A673 (cell line): ENCODE data around the gene TICRR. TPM values are rescaled to one million over a fixed set of nuclear protein-coding genes. Genes with fewer than 3 reads are reported as not detected.
A peak's percentile ranks its signal among the peaks of the same experiment; 100 is the strongest.

Experiments used
- BruUV-seq: library from RNA; stranded (reverse); fragments of 400-500 nt; replicated peaks from 2 replicates; lab custom pipeline; 2021; lab: Mats Ljungman, UMichigan
- CTCF ChIA-PET: fragments of 300-600 bp; sonication (Branson Sonifier 250); formaldehyde crosslinking; loops from one replicate; lab custom pipeline; 2022; ENCODE audit warnings: antibody characterized with exemption; lab: Charles Lee
- POLR2A ChIA-PET: fragments of 300-600 bp; sonication (Branson Sonifier 250); formaldehyde crosslinking; loops from one replicate; lab custom pipeline; 2022; ENCODE audit warnings: antibody characterized with exemption; ENCODE audit not compliant: low non-redundant PET; lab: Charles Lee
- DNase-seq: peaks from one replicate; pipeline ENCODE4 v3.0.0-alpha.2; 2015; ENCODE audit warnings: low spot score
- H3K27ac ChIP-seq: fragments of 200-600 bp; sonication (generic); 2 replicates; pipeline ENCODE4 v1.5.1; 2016; ENCODE audit warnings: mixed run types, low read depth, mild to moderate bottlenecking, mixed read lengths, antibody characterized with exemption, low read length; ENCODE audit not compliant: poor library complexity, severe bottlenecking
- H3K27me3 ChIP-seq: fragments of 200-600 bp; sonication (generic); replicated peaks from 2 replicates; pipeline ENCODE4 v1.6.1; 2017; ENCODE audit warnings: mixed run types, low read depth, mild to moderate bottlenecking, mixed read lengths, antibody characterized with exemption, low read length; ENCODE audit not compliant: insufficient read depth, poor library complexity
- H3K36me3 ChIP-seq: fragments of 200-600 bp; sonication (generic); 2 replicates; pipeline ENCODE4 v1.6.1; 2016; ENCODE audit warnings: mixed run types, mild to moderate bottlenecking, mixed read lengths, antibody characterized with exemption, low read length; ENCODE audit not compliant: insufficient read depth, poor library complexity, severe bottlenecking
- H3K4me1 ChIP-seq: fragments of 200-600 bp; sonication (generic); 2 replicates; pipeline ENCODE4 v1.6.1; 2017; ENCODE audit warnings: mixed run types, mild to moderate bottlenecking, mixed read lengths, antibody characterized with exemption, low read length; ENCODE audit not compliant: insufficient read depth, poor library complexity, severe bottlenecking
- H3K4me3 ChIP-seq: fragments of 200-600 bp; sonication (generic); 2 replicates; pipeline ENCODE4 v1.5.1; 2016; ENCODE audit warnings: low read depth, mixed run types, mild to moderate bottlenecking, mixed read lengths, low read length; ENCODE audit not compliant: poor library complexity, severe bottlenecking
- H3K9me3 ChIP-seq: fragments of 200-600 bp; sonication (generic); 2 replicates; pipeline ENCODE4 v1.6.1; 2016; ENCODE audit warnings: mixed run types, low read depth, mild to moderate bottlenecking, mixed read lengths, antibody characterized with exemption, low read length; ENCODE audit not compliant: poor library complexity, severe bottlenecking
- EZH2 ChIP-seq: fragments of 200-600 bp; sonication (generic); IDR thresholded peaks from 2 replicates; pipeline ENCODE4 v1.6.1; 2017; ENCODE audit warnings: borderline replicate concordance, low read depth, mild to moderate bottlenecking, mixed read lengths, antibody characterized with exemption, low read length; ENCODE audit not compliant: poor library complexity, severe bottlenecking
- intact Hi-C: fragments of 100-400 bp; cut with micrococcal nuclease; formaldehyde crosslinking; loops from one replicate; pipeline ENCODE4 v1.10.0; 2022; ENCODE audit not compliant: unreplicated experiment
- total RNA-seq: library from RNA; stranded (reverse); gene quantifications from 2 replicates; pipeline ENCODE4 v1.2.3, GENCODE V29; 2021
- TF ChIP-seq, protein P1 (sequence below): fragments of 300-800, 200-600 bp; sonication (generic); conservative IDR thresholded peaks from 2 replicates; pipeline ENCODE4 v1.5.1; 2017; ENCODE audit warnings: low read depth, mild to moderate bottlenecking, antibody characterized with exemption, low read length, moderate library complexity, mixed read lengths

The TICRR gene
- total RNA-seq, 1 experiment from 2014 or later, result 56.5 TPM

DNA sequence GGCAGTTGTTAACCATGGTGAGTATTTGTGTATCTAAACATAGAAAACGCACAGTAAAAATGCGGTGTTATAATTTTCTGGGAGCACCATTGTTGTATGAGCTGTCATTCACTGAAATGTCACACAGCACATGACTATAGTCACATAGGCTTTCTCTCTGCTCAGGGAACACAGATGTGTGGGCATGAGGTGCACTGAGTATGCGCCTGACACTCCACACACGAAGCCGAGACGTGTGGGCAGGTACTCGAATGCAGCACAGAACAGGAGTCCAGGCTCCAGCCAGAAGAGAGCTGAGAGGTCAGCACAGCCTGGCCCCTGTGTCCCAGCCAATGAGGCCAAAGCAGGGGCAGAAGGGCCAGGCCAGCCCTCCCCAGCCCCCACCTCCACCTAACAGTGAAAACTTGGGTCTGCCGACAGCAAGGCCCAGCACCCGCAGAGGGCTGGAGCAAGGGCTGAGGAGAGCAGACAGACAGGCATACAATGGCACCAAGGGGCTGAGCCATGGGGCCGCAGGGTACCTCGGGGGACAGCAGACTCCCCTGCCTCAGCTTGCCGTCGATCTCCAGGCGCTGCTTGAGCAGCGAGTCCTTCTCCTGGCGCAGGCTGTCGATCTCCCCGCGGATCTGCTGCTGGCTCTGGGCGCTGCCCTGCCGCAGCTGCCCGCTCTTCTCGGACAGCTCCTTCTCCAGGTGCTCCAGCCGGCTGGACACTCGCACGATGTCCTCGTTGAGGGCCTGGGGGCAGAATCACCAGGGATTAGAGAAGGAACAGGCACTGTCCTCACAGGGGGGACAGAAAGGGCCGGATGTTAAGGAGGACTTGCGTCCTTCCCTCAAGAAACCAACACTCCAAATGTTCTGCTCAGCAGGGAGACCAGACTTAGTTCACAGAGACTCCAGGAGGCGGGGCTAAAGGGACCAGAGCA, 56.0 kb downstream of the TICRR start:
- no peak overlapping the region for H3K27ac ChIP-seq
- H3K4me1 ChIP-seq, result no peaks in the 10 kb centered on the region
- TF ChIP-seq, protein P1, sequence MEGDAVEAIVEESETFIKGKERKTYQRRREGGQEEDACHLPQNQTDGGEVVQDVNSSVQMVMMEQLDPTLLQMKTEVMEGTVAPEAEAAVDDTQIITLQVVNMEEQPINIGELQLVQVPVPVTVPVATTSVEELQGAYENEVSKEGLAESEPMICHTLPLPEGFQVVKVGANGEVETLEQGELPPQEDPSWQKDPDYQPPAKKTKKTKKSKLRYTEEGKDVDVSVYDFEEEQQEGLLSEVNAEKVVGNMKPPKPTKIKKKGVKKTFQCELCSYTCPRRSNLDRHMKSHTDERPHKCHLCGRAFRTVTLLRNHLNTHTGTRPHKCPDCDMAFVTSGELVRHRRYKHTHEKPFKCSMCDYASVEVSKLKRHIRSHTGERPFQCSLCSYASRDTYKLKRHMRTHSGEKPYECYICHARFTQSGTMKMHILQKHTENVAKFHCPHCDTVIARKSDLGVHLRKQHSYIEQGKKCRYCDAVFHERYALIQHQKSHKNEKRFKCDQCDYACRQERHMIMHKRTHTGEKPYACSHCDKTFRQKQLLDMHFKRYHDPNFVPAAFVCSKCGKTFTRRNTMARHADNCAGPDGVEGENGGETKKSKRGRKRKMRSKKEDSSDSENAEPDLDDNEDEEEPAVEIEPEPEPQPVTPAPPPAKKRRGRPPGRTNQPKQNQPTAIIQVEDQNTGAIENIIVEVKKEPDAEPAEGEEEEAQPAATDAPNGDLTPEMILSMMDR, result no peak
- no peak for TF ChIP-seq EZH2
- intact Hi-C loops, result no loop called here
- H3K27me3 ChIP-seq, result no peaks in the 10 kb centered on the region
- peaks cover 75% of the 10 kb centered on the region for H3K36me3 ChIP-seq
- BruUV-seq, result no TSS peak
- no peak overlapping the region for H3K4me3 ChIP-seq
- ChIA-PET CTCF (no interaction called here), POLR2A (no interaction called here)
- H3K9me3 ChIP-seq, result peaks cover 9% of the 10 kb centered on the region
- DNase-seq, result peak; percentile 22

DNA sequence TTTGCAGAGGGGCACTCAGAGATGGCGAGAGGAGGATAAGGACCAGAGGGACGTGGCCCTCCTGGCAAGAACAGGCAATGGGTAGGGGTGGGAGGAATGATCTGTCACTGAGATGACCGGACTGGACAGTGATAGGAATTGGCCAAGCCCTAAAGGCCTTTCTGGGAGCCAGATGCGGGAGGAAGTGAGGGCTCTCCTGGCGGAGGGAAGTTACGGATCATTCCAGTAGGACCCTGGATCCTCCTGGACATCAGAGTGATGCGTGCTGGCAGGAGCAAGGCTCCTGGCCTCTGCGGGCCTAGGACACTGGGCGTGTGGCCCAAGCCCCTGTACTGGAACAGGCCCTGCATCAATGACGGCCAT, 56.6 kb downstream of the TICRR start:
- Histone ChIP-seq H3K27ac (no peak overlapping the region), H3K36me3 (peaks cover 68% of the 10 kb centered on the region), H3K27me3 (no peaks in the 10 kb centered on the region), H3K9me3 (peaks cover 9% of the 10 kb centered on the region), H3K4me1 (no peaks in the 10 kb centered on the region), H3K4me3 (no peak overlapping the region)
- BruUV-seq, result no TSS peak
- intact Hi-C loops, result no loop called here
- POLR2A ChIA-PET, result no interaction called here
- DNase-seq, result no peak
- CTCF ChIA-PET, result no interaction called here
- TF ChIP-seq, protein P1, result no peak
- no peak for TF ChIP-seq EZH2

DNA sequence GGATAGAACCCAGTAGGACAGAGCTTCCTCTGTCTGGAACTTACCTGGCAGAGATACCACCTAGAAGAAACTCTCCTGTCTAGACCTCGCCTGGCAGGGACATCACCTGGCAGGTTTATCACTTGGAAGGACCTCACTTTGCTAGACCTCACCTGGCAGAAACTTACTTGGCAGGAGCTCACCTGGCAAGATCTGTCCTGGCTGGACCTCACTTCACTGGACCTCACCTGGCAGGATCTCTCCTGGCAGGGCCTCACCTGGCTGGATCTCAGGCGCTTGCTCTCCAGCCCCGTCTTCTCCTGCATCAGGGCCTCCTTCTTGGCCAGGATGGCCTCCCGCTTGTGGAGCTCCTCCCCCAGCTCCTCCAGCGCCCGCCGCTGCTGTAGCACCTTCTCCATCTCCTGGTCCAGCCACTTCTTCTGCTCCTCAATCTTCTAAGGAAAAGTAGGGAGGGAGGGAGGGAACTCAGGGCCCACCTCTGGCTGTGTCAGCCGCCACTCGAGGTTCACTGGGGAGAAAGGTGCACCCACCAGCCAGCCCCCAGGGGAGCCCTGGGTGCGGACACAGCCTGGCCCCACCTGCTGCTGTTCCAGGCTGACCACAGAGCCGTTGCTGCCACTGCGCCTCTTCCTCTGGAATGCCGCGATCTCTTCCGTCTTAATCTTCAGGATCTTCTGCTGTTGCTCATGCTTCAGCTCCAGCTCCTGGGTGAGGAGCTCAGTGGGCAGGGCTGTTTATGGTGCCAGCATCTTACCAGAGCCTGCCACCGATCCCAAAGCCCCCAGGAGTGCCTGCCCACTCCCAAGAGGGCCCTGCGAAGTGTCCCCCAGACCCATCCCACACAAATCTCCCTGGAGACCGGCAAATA, 57.5 kb downstream of the TICRR start:
- no peak for DNase-seq
- peaks cover 59% of the 10 kb centered on the region for H3K36me3 ChIP-seq
- no peak overlapping the region for H3K4me3 ChIP-seq
- TF ChIP-seq, protein P1, result no peak
- no peak for TF ChIP-seq EZH2
- ChIA-PET POLR2A (no interaction called here), CTCF (no interaction called here)
- no TSS peak for BruUV-seq
- no peaks in the 10 kb centered on the region for H3K4me1 ChIP-seq
- intact Hi-C loops, result no loop called here
- no peak overlapping the region for H3K27ac ChIP-seq
- peaks cover 9% of the 10 kb centered on the region for H3K9me3 ChIP-seq
- no peaks in the 10 kb centered on the region for H3K27me3 ChIP-seq
